Tibial artery (tissue), 4 donors: ENCODE results near the gene DCDC2.
"Not testable (repeated sequence)": the region's sequence is repeated elsewhere in the genome, so short reads cannot be mapped to it uniquely, and the experiment has no call there.

Source experiments
- DNase-seq, 2 donors: peaks; one replicate each; pipeline ENCODE4 v3.0.0-alpha.2; 2019
- H3K27ac ChIP-seq, 2 donors: fragments of 200-600 bp; sonication (generic) in 1 of 2; 1 replicate in 1 of 2; 2 replicates in 1 of 2; pipeline ENCODE4 v1.5.1; 2018 to 2019; ENCODE audit warnings: mild to moderate bottlenecking in 1 of 2
- H3K27me3 ChIP-seq, 2 donors: fragments of 200-600 bp; sonication (generic) in 1 of 2; one replicate each; pipeline versions ENCODE4 v1.5.1 to v1.6.0; 2016 to 2019
- H3K36me3 ChIP-seq, 3 donors: fragments of 200-600 bp; sonication (generic) in 2 of 3; one replicate each; pipeline ENCODE4 v1.5.1; 2016 to 2019; ENCODE audit warnings: mild to moderate bottlenecking in 2 of 3
- H3K4me1 ChIP-seq, 4 donors: fragments of 200-600 bp; sonication (generic) in 2 of 4; 1 replicate in 3 of 4; 2 replicates in 1 of 4; pipeline ENCODE4 v1.5.1; 2016 to 2019
- H3K4me3 ChIP-seq, 2 donors: fragments of 200-600 bp; sonication (generic) in 1 of 2; 1 replicate in 1 of 2; 2 replicates in 1 of 2; pipeline ENCODE4 v1.5.1; 2018 to 2019; ENCODE audit warnings: mild to moderate bottlenecking in 2 of 2
- H3K9me3 ChIP-seq, 3 donors: fragments of 200-600 bp; sonication (generic) in 1 of 3; one replicate each; pipeline ENCODE4 v1.5.1; 2016 to 2019
- CTCF ChIP-seq, 2 experiments: fragments of 200-600 bp in 1 of 2; fragments of 450-650 bp in 1 of 2; IDR thresholded peaks; one replicate each; pipeline ENCODE4 v1.5.1; 2017 to 2019; ENCODE audit warnings: antibody characterized with exemption in 2 of 2, mild to moderate bottlenecking in 1 of 2, moderate library complexity in 1 of 2
- intact Hi-C: fragments of 100-400 bp; cut with DNase I; formaldehyde crosslinking; loops from one replicate; pipeline ENCODE4 v1.15.0; 2023; ENCODE audit warnings: low total_unique reads

DCDC2 gene

GRCh38 chr6:24357336-24358218, at the start of gene DCDC2:
Gene DCDC2 (minus strand): TSS chr6:24358059. CDS start chr6:24357750, 309 bp downstream.
- TF ChIP-seq CTCF (IDR thresholded peaks at IDR 0.05) = no peak
- H3K4me3 ChIP-seq = peak within 1 kb of the TSS; percentile 25 to 44
- H3K27me3 ChIP-seq = no peaks in the 10 kb centered on the region
- H3K4me1 ChIP-seq = peaks cover 0 to 30% (median 24%) of the 10 kb centered on the region in 4 donors
- no peaks in the 10 kb centered on the region for H3K9me3 ChIP-seq
- intact Hi-C loops = no loop called here
- DNase-seq = no peak
- H3K27ac ChIP-seq = no peak within 1 kb of the TSS
- no peaks in the 10 kb centered on the region for H3K36me3 ChIP-seq

GRCh38 chr6:24405262-24405661, 47.4 kb upstream of the DCDC2 start:
- H3K4me1 ChIP-seq = peaks cover 0 to 24% (median 8%) of the 10 kb centered on the region in 4 donors
- DNase-seq = no peak
- peaks cover 0 to 27% (median 18%) of the 10 kb centered on the region in 3 donors for H3K36me3 ChIP-seq
- no peak overlapping the region for H3K27ac ChIP-seq
- no peak overlapping the region for H3K4me3 ChIP-seq
- H3K27me3 ChIP-seq = no peaks in the 10 kb centered on the region
- no peaks in the 10 kb centered on the region for H3K9me3 ChIP-seq
- intact Hi-C loops = no loop called here
- TF ChIP-seq CTCF (IDR thresholded peaks at IDR 0.05) = no peak

- no peak for DNase-seq
- Histone ChIP-seq H3K9me3 (no peaks in the 10 kb centered on the region), H3K36me3 (peaks cover 0 to 22% (median 9%) of the 10 kb centered on the region in 3 donors), H3K4me1 (peaks cover 0 to 24% (median 8%) of the 10 kb centered on the region in 4 donors), H3K27ac (peak overlapping the region; percentile 71 to 81), H3K27me3 (peaks cover 0 to 7% of the 10 kb centered on the region in 2 donors), H3K4me3 (peak overlapping the region; percentile 70 to 80)
- intact Hi-C loops = loop anchor here (5.0 kb wide), 1 partner anchor 684 kb away; no protein-coding TSS in a partner anchor
- TF ChIP-seq CTCF (IDR thresholded peaks at IDR 0.05) = no peak
Observed at GRCh38 chr6:24403501-24403824, 45.6 kb upstream of the DCDC2 start.

DNA sequence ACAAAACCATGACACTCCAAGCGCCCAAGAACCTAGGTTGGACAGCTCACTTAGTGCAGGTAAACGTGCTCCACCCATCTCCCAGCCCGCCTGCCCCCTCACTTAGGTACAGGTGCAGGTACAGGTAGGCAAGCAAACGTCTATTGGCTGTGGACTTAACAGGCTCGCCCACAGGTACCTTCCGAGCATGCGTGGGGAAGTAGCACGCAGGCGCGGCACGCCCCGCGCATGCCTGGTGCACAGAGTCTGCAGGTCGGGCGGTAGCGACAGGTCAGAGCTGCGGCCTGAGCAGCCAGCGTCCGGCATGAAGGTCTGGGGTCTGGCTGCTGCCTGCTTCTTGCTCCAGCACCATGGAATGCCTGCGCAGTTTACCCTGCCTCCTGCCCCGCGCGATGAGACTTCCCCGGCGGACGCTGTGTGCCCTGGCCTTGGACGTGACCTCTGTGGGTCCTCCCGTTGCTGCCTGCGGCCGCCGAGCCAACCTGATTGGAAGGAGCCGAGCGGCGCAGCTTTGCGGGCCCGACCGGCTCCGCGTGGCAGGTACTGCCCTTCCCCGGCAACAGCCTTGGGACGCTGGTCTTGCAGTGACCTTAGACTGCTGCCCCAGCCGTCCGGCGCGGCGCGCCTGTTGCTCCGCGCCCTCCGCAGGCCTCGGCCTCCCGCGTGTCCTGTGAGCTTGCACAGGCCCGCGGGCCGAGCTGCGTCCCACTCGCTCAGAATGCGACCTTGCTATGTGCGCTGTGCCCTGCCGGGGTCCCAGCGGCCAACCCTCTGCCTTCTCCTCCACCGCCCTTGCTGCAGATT, 45.0 kb upstream of the DCDC2 start, which contains the start of gene MRS2:
MRS2 (plus strand) TSS at position 240 of the 804 bp plus-strand sequence; CDS start at position 351, 111 bp downstream.
- DNase-seq = peak; percentile 80 to 91
- Histone ChIP-seq H3K36me3 (peaks cover 0 to 17% (median 6%) of the 10 kb centered on the region in 3 donors), H3K4me1 (peaks cover 0 to 24% (median 8%) of the 10 kb centered on the region in 4 donors), H3K9me3 (no peaks in the 10 kb centered on the region), H3K27ac (peak within 1 kb of the TSS; percentile 71 to 81), H3K27me3 (peaks cover 0 to 12% of the 10 kb centered on the region in 2 donors), H3K4me3 (peak within 1 kb of the TSS; percentile 70 to 80)
- intact Hi-C loops = loop anchor here (5.0 kb wide), 1 partner anchor 684 kb away; no protein-coding TSS in a partner anchor
- no peak for TF ChIP-seq CTCF (IDR thresholded peaks at IDR 0.05)

DNA sequence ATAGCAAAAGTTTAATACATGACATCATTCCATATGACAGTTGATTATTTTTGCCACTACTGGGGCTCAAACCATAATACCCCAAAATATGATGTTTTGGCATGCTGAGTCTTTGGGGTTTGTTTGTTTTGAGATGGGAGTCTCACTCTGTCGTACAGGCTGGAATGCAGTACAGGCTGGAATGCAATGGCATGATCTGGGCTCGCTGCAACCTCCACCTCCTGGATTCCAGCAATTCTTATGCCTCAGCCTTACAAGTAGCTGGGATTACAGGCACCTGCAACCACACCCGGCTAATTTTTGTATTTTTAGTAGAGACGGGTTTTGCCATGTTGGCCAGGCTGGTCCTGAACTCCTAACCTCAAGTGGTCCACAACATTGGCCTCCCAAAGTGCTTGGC, 43.6 kb upstream of the DCDC2 start:
- Histone ChIP-seq H3K36me3 (peaks cover 0 to 4% (median 0%) of the 10 kb centered on the region in 3 donors), H3K4me1 (peaks cover 0 to 24% (median 8%) of the 10 kb centered on the region in 4 donors), H3K27ac (no peak overlapping the region), H3K27me3 (peaks cover 0 to 20% of the 10 kb centered on the region in 2 donors), H3K4me3 (no peak overlapping the region), H3K9me3 (no peaks in the 10 kb centered on the region)
- no peak for TF ChIP-seq CTCF (IDR thresholded peaks at IDR 0.05)
- no peak for DNase-seq
- intact Hi-C loops = loop anchor here (5.0 kb wide), 1 partner anchor 686 kb away; no protein-coding TSS in a partner anchor

DNA sequence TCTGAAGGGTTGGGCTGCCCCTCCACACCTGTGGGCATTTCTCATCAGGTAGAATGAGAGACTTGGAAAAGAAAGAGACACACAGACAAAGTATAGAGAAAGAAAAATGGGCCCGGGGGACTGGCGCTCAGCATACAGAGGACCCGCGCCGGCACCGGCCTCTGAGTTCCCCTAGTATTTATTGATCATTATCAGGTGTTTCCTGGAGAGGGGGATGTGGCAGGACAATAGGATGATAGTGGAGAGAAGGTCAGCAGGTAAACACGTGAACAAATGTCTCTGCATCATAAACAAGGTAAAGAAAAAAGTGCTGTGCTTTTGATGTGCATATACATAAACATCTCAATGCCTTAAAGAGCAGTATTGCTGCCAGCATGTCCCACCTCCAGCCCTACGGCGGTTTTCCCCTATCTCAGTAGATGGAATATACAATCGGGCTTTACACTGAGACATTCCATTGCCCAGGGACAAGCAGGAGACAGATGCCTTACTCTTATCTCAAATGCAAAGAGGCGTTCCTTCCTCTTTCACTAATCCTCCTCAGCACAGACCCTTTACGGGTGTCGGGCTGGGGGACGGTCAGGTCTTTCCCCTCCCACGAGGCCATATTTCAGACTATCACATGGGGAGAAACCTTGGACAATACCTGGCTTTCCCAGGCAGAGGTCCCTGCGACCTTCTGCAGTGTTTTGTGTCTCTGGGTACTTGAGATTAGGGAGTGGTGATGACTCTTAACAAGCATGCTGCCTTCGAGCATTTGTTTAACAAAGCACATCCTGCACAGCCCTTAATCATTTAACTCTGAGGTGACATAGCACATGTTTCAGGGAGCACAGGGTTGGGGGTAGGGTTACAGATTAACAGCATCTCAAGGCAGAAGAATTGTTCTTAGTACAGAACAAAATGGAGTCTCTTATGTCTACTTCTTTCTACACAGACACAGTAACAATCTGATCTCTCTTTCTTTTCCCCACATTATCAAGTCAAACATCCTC, 42.5 kb upstream of the DCDC2 start:
- H3K36me3 ChIP-seq, DNase-seq, H3K27ac ChIP-seq, H3K4me3 ChIP-seq, H3K9me3 ChIP-seq: not testable (repeated sequence)
- H3K4me1 ChIP-seq = peaks cover 0 to 24% (median 8%) of the 10 kb centered on the region in 4 donors
- intact Hi-C loops = loop anchor here (5.0 kb wide), 1 partner anchor 687 kb away; no protein-coding TSS in a partner anchor
- H3K27me3 ChIP-seq = peaks cover 0 to 30% of the 10 kb centered on the region in 2 donors
